GM18873 (cell line): ENCODE data around the gene ATG13.
"Not testable (repeated sequence)": the region's sequence is repeated elsewhere in the genome, so short reads cannot be mapped to it uniquely, and the experiment has no call there.

ENCODE experiments used
- ATAC-seq: cut with Tn5 transposase; IDR thresholded peaks from one replicate; pipeline ENCODE4 v1.9.1; 2021; ENCODE audit warnings: mild to moderate bottlenecking, moderate library complexity, moderate number of reproducible peaks; ENCODE audit not compliant: unreplicated experiment, low FRiP score

Gene ATG13

GRCh38 chr11:46640036-46640788, 22.9 kb downstream of the ATG13 start:
- ATAC-seq, result no peak

- no peak for ATAC-seq
Observed at GRCh38 chr11:46641639-46642038, 24.3 kb downstream of the ATG13 start.

GRCh38 chr11:46642627-46643335, 25.4 kb downstream of the ATG13 start:
- ATAC-seq, result no peak

GRCh38 chr11:46643531-46643930, 26.2 kb downstream of the ATG13 start:
- ATAC-seq, result no peak

DNA sequence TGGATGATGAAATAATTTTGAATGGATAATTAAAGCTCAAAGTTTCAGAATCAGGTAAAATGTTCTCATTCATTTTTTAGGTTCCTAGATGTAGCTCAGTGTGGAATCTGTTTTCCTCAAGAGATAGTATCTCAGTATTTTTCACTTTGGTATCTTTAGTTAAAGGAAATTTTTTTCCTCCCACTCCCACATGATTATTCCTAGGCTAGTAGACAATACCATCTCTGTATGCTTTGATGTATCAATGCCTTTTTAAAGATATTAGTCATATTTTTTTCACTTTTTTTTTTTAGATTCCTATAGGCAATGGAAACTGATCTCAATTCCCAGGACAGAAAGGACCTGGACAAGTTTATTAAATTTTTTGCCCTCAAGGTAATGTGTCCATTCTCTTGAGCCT, 26.6 kb downstream of the ATG13 start:
- no peak for ATAC-seq

DNA sequence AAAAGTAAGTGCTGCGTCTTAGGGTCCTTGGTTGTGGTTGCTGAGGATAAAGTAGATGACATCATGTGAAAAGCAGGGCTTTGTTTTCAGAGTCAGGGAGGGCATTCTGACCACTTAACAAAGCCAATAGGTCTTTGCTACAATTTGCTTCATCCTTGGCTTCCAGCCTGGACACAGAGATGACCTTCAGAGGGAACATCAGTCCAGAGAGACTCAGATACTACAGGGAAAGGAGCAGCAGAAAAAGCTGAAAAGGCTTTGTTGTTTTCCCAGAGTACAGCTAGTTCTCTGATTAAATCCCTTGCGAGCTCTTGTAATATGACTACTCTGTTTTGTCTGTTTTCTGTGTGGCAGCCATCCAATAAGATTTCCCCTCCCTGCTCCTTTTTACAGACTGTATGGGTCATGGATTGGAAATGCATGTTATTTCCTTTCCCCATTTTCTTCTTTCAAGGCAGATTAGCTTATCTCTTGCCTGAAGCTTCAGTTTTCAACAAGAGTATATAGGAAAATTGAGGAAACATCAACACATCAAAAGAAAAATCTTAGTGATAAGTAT, 31.9 kb downstream of the ATG13 start:
- ATAC-seq, result no peak

GRCh38 chr11:46655631-46656030, 38.3 kb downstream of the ATG13 start:
- no peak for ATAC-seq

DNA sequence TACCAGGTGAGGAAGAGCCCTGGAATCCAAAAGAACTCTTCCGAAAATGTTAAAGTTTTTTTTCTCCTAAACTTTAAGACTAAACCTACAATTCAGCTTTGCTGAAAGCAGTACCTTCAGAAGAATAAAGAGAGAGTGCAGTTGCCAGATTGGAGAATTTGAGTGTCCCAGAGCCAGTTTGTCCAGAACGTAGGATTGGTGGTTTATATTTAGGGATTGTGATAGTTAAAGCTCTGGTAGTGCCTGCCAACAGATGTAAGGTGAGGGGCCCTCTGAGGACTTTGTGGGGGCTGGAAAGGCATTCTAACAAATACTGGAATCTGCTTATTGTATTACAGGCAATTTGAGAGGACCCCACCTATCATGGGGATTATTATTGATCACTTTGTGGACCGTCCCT, 39.8 kb downstream of the ATG13 start:
- ATAC-seq, result no peak

DNA sequence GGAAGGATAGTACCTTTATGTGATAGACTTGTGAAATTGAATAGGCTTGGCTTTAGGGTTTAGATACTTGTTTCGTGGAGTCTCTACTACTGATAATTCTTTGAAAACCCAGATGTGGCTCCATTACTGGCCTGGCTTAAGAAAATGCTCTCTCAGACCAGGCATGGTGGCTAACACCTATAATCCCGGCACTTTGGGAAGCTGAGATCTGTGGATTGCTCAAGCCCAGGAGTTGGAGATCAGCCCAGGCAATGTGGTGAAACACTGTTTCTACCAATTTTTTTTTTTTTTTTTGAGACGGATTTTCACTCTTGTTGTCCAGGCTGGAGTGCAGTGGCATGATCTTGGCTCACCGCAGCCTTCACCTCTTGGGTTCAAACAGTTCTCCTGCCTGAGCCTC, 40.9 kb downstream of the ATG13 start:
- ATAC-seq, result no peak

DNA sequence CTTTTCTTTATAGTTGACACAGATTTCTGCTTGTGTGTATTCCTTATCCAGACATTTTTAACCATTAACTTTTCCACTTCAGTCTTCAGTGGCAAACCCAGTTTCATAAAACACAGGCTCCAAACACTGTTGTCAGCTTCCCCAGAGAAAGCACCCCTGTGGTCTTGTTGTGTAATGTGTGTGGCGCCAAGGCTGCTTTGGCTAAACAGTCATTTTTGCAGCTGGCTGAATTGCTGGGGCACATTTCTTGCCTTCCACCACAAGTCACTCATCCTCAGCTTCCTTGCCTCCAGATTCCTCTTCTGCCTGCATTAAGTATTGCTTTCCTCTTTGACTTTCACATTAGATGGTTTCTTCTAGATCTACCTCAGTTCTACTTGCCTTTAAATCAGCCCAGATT, 42.6 kb downstream of the ATG13 start:
- no peak for ATAC-seq

GRCh38 chr11:46661836-46662235, 44.5 kb downstream of the ATG13 start:
- ATAC-seq, result no peak

GRCh38 chr11:46662366-46662765, 45.0 kb downstream of the ATG13 start:
- no peak for ATAC-seq

DNA sequence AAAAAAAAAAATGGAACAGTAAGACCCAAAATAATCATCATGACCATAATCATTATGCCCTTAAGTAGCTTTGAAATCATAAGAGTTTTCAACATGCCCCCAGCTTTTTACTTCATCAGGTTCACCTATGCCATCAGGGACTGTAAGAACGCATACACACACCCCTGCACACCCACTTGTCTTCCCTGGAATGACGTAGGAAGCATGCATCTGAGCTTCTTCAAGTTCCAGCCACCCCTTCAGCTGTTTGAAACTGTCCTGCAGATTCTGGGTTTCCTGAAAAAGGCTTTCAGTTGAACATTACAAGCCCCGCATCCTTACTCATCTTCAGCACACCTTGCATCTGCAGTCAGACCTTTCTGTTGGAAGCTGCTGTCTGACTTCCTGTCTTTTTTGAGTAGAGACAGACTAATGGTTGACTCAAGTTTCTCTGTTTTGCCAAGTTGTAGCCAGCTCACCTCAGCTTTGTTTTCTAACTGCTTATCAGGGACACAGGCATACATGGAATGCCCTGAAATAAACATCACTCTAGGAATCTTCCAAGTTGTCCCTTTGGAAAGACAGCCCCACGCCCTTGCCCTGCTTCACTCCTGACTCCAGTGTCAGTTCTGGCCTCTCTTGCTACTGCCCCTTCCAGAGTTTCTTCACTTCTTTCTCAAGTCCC, 46.1 kb downstream of the ATG13 start:
- ATAC-seq, result no peak

DNA sequence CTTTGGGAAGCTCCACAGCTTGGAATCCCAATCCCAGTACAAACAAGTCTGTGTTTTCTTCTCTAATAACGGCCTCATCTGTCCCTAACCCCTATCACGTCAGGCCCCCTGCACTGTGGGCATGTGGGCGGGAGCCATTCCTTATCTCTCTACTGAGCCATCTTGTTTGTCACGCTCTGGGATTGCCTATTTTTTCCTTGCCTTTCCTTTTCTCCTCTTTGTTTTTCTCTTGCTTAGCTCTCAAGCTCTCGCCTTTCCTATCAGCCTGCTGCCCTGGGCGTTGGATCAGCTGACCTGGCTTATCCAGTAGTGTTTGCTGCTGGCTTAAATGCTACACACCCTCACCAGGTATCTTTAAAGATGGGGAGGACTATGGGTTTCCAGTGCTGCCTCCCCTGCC, 47.3 kb downstream of the ATG13 start:
- no peak for ATAC-seq

- no peak for ATAC-seq
Observed at GRCh38 chr11:46665356-46665755, 48.0 kb downstream of the ATG13 start.

- ATAC-seq, result no peak
Observed at GRCh38 chr11:46666516-46666915, 49.2 kb downstream of the ATG13 start.

- no peak for ATAC-seq
Observed at GRCh38 chr11:46667043-46667481, 49.7 kb downstream of the ATG13 start.

- ATAC-seq, result no peak
Observed at GRCh38 chr11:46668480-46669085, 51.2 kb downstream of the ATG13 start.

GRCh38 chr11:46669711-46670139, 52.4 kb downstream of the ATG13 start:
- ATAC-seq, result no peak

GRCh38 chr11:46670521-46670920, 53.2 kb downstream of the ATG13 start:
- not testable (repeated sequence) for ATAC-seq

GRCh38 chr11:46671958-46672315, 54.6 kb downstream of the ATG13 start:
- ATAC-seq, result no peak
